Naive B cell (primary cell): ENCODE data around the gene DNAJC2. TPM values are rescaled to one million over a fixed set of nuclear protein-coding genes. Genes with fewer than 3 reads are reported as not detected.
A peak's percentile ranks its signal among the peaks of the same experiment; 100 is the strongest.

Source experiments
- ATAC-seq, 2 donors: fragments of 150-1000 bp; cut with Tn5 transposase; 2 replicates each; pipeline ENCODE4 v1.10.0; 2021; ENCODE audit warnings: low read depth in 2 of 2, mild to moderate bottlenecking in 2 of 2, moderate library complexity in 2 of 2
- DNase-seq: peaks from one replicate; pipeline ENCODE4 v3.0.0; 2022
- H3K27ac Mint-ChIP-seq, 6 donors: one replicate each; pipeline ENCODE4 v1.8.0; 2020 to 2022; ENCODE audit warnings: mild to moderate bottlenecking in 6 of 6, mixed read lengths in 6 of 6, moderate library complexity in 5 of 6, inconsistent platforms in 2 of 6
- H3K27me3 Mint-ChIP-seq, 3 donors: one replicate each; pipeline ENCODE4 v1.8.0; 2021 to 2022; ENCODE audit warnings: mixed read lengths in 3 of 3, mild to moderate bottlenecking in 1 of 3
- H3K36me3 Mint-ChIP-seq, 2 donors: one replicate each; pipeline ENCODE4 v1.8.0; 2020 to 2022; ENCODE audit warnings: mixed read lengths in 2 of 2, inconsistent platforms in 1 of 2, mild to moderate bottlenecking in 1 of 2
- H3K4me1 Mint-ChIP-seq, 3 donors: one replicate each; pipeline ENCODE4 v1.8.0; 2020 to 2022; ENCODE audit warnings: mixed read lengths in 3 of 3, inconsistent platforms in 1 of 3, mild to moderate bottlenecking in 1 of 3, moderate library complexity in 1 of 3
- H3K4me3 Mint-ChIP-seq, 8 donors: one replicate each; pipeline ENCODE4 v1.8.0; 2020 to 2022; ENCODE audit warnings: mild to moderate bottlenecking in 8 of 8, mixed read lengths in 8 of 8, moderate library complexity in 8 of 8, inconsistent platforms in 2 of 8
- H3K9me3 Mint-ChIP-seq, 7 donors: one replicate each; pipeline ENCODE4 v1.8.0; 2020 to 2022; ENCODE audit warnings: mixed read lengths in 7 of 7, mild to moderate bottlenecking in 5 of 7, inconsistent platforms in 2 of 7, moderate library complexity in 1 of 7
- polyA plus RNA-seq, 6 donors: library from polyadenylated mRNA; unstranded; fragments of 300-500 nt; fragmentation: Illumina TruSeq; gene quantifications; one replicate each; pipeline ENCODE4 v1.2.3, GENCODE V29; 2021; ENCODE audit warnings: low read depth in 6 of 6

DNAJC2 gene
- 10 to 100 TPM in 5 of 6 donors, 1 to 10 TPM in 1; 5.7 to 27.4 (median 17.0) TPM for polyA plus RNA-seq

- DNase-seq (peak; percentile 80), ATAC-seq (peak; percentile 85 to 88)
- Mint-ChIP-seq H3K36me3 (peaks cover 16 to 20% of the 10 kb centered on the region in 2 donors), H3K27ac (peak within 1 kb of the TSS; percentile 96 to 99 (median 98)), H3K27me3 (no peaks in the 10 kb centered on the region), H3K4me3 (peak within 1 kb of the TSS; percentile 94 to 100 (median 98)), H3K4me1 (peaks cover 43 to 72% (median 48%) of the 10 kb centered on the region in 3 donors), H3K9me3 (no peaks in the 10 kb centered on the region)
Observed at GRCh38 chr7:103344453-103345149, at the start of gene DNAJC2. DNAJC2 (minus strand) TSS chr7:103344767; CDS start chr7:103344622, 145 bp downstream.

- no peak overlapping the region for H3K27ac Mint-ChIP-seq
- DNase-seq (no peak), ATAC-seq (no peak)
- H3K36me3 Mint-ChIP-seq: no peaks in the 10 kb centered on the region
- H3K27me3 Mint-ChIP-seq: peaks cover 15 to 21% (median 15%) of the 10 kb centered on the region in 3 donors
- H3K9me3 Mint-ChIP-seq: peaks cover 0 to 2% (median 0%) of the 10 kb centered on the region in 7 donors
- H3K4me3 Mint-ChIP-seq: no peak overlapping the region
- H3K4me1 Mint-ChIP-seq: no peaks in the 10 kb centered on the region
Observed at GRCh38 chr7:103391976-103392375, 47.4 kb upstream of the DNAJC2 start.

GRCh38 chr7:103391150-103391549 lies 46.6 kb upstream of the DNAJC2 start:
- Mint-ChIP-seq H3K4me3 (no peak overlapping the region), H3K27me3 (peaks cover 15 to 16% (median 15%) of the 10 kb centered on the region in 3 donors), H3K36me3 (no peaks in the 10 kb centered on the region), H3K4me1 (no peaks in the 10 kb centered on the region), H3K9me3 (peaks cover 0 to 2% (median 0%) of the 10 kb centered on the region in 7 donors), H3K27ac (no peak overlapping the region)
- ATAC-seq: no peak
- DNase-seq: no peak

- peaks cover 0 to 2% (median 0%) of the 10 kb centered on the region in 7 donors for H3K9me3 Mint-ChIP-seq
- no peak for DNase-seq
- ATAC-seq: no peak
Observed at GRCh38 chr7:103389263-103389662, 44.7 kb upstream of the DNAJC2 start.

GRCh38 chr7:103388469-103389140 lies 44.0 kb upstream of the DNAJC2 start:
- peaks cover 0 to 2% (median 0%) of the 10 kb centered on the region in 7 donors for H3K9me3 Mint-ChIP-seq

More at GRCh38 chr7:103389263-103389662, 44.7 kb upstream of the DNAJC2 start:
- no peaks in the 10 kb centered on the region for H3K4me1 Mint-ChIP-seq
- H3K36me3 Mint-ChIP-seq: no peaks in the 10 kb centered on the region
- peaks cover 15% of the 10 kb centered on the region in 3 donors for H3K27me3 Mint-ChIP-seq
- no peak overlapping the region for H3K27ac Mint-ChIP-seq
- no peak overlapping the region for H3K4me3 Mint-ChIP-seq

GRCh38 chr7:103387242-103387641 lies 42.7 kb upstream of the DNAJC2 start:
- H3K36me3 Mint-ChIP-seq: no peaks in the 10 kb centered on the region

More at GRCh38 chr7:103388469-103389140, 44.0 kb upstream of the DNAJC2 start:
- H3K36me3 Mint-ChIP-seq: no peaks in the 10 kb centered on the region
- peak overlapping the region in 1 of 6 donors; percentile 23 for H3K27ac Mint-ChIP-seq
- ATAC-seq (no peak), DNase-seq (no peak)
- H3K4me3 Mint-ChIP-seq: no peak overlapping the region
- no peaks in the 10 kb centered on the region for H3K4me1 Mint-ChIP-seq
- H3K27me3 Mint-ChIP-seq: peaks cover 15% of the 10 kb centered on the region in 3 donors

GRCh38 chr7:103382032-103382402 lies 37.5 kb upstream of the DNAJC2 start:
- H3K9me3 Mint-ChIP-seq: no peaks in the 10 kb centered on the region
- H3K27me3 Mint-ChIP-seq: peaks cover 0 to 7% (median 4%) of the 10 kb centered on the region in 3 donors
- DNase-seq (no peak), ATAC-seq (no peak)
- peaks cover 0 to 1% (median 0%) of the 10 kb centered on the region in 3 donors for H3K4me1 Mint-ChIP-seq
- no peak overlapping the region for H3K27ac Mint-ChIP-seq
- no peaks in the 10 kb centered on the region for H3K36me3 Mint-ChIP-seq
- H3K4me3 Mint-ChIP-seq: no peak overlapping the region

More at GRCh38 chr7:103387242-103387641, 42.7 kb upstream of the DNAJC2 start:
- Mint-ChIP-seq H3K27ac (no peak overlapping the region), H3K4me3 (no peak overlapping the region), H3K9me3 (peaks cover 0 to 2% (median 0%) of the 10 kb centered on the region in 7 donors), H3K27me3 (peaks cover 10 to 15% (median 15%) of the 10 kb centered on the region in 3 donors), H3K4me1 (no peaks in the 10 kb centered on the region)
- DNase-seq (no peak), ATAC-seq (no peak)

GRCh38 chr7:103381280-103382031 lies 36.9 kb upstream of the DNAJC2 start:
- ATAC-seq: no peak

GRCh38 chr7:103380395-103381191 lies 36.0 kb upstream of the DNAJC2 start:
- DNase-seq (no peak), ATAC-seq (no peak)
- H3K9me3 Mint-ChIP-seq: no peaks in the 10 kb centered on the region
- H3K36me3 Mint-ChIP-seq: no peaks in the 10 kb centered on the region
- H3K4me1 Mint-ChIP-seq: peaks cover 0 to 1% (median 0%) of the 10 kb centered on the region in 3 donors
- no peak overlapping the region for H3K27ac Mint-ChIP-seq
- peaks cover 0 to 7% (median 4%) of the 10 kb centered on the region in 3 donors for H3K27me3 Mint-ChIP-seq
- no peak overlapping the region for H3K4me3 Mint-ChIP-seq

More at GRCh38 chr7:103381280-103382031, 36.9 kb upstream of the DNAJC2 start:
- H3K27ac Mint-ChIP-seq: no peak overlapping the region
- no peak overlapping the region for H3K4me3 Mint-ChIP-seq
- peaks cover 0 to 7% (median 4%) of the 10 kb centered on the region in 3 donors for H3K27me3 Mint-ChIP-seq
- H3K4me1 Mint-ChIP-seq: peaks cover 0 to 1% (median 0%) of the 10 kb centered on the region in 3 donors
- H3K9me3 Mint-ChIP-seq: no peaks in the 10 kb centered on the region
- no peaks in the 10 kb centered on the region for H3K36me3 Mint-ChIP-seq
- no peak for DNase-seq

GRCh38 chr7:103379270-103379975 lies 34.9 kb upstream of the DNAJC2 start:
- H3K36me3 Mint-ChIP-seq: no peaks in the 10 kb centered on the region

GRCh38 chr7:103373866-103374643 lies 29.5 kb upstream of the DNAJC2 start:
- H3K27me3 Mint-ChIP-seq: peaks cover 0 to 7% (median 4%) of the 10 kb centered on the region in 3 donors
- no peaks in the 10 kb centered on the region for H3K36me3 Mint-ChIP-seq
- H3K9me3 Mint-ChIP-seq: no peaks in the 10 kb centered on the region
- no peak overlapping the region for H3K4me3 Mint-ChIP-seq
- no peak for DNase-seq
- no peak for ATAC-seq
- H3K27ac Mint-ChIP-seq: no peak overlapping the region
- no peaks in the 10 kb centered on the region for H3K4me1 Mint-ChIP-seq

More at GRCh38 chr7:103379270-103379975, 34.9 kb upstream of the DNAJC2 start:
- Mint-ChIP-seq H3K27me3 (peaks cover 0 to 7% (median 4%) of the 10 kb centered on the region in 3 donors), H3K4me1 (peaks cover 0 to 1% (median 0%) of the 10 kb centered on the region in 3 donors), H3K4me3 (no peak overlapping the region), H3K27ac (no peak overlapping the region), H3K9me3 (no peaks in the 10 kb centered on the region)
- DNase-seq (no peak), ATAC-seq (peak in 1 of 2 donors; percentile 25)
